LNCaP clone FGC (cell line): ENCODE results near the gene ZNF732.
"Not testable (repeated sequence)": the region's sequence is repeated elsewhere in the genome, so short reads cannot be mapped to it uniquely, and the experiment has no call there.

ENCODE experiments used
- DNase-seq: peaks from one replicate; pipeline ENCODE4 v3.0.0-alpha.2; 2011; ENCODE audit warnings: low read depth
- H3K4me3 ChIP-seq: 2 replicates; pipeline ENCODE4 v1.5.1; 2011; ENCODE audit warnings: mild to moderate bottlenecking, low read depth, low read length, control low read depth
- CTCF ChIP-seq: IDR thresholded peaks from 2 replicates; pipeline ENCODE4 v1.5.1; 2012; ENCODE audit warnings: mild to moderate bottlenecking; ENCODE audit not compliant: control insufficient read depth, insufficient read depth; ENCODE audit errors: extremely low read depth

ZNF732 gene

GRCh38 chr4:336099-336892 is 31.0 kb upstream of the ZNF732 start:
- DNase-seq = no peak
- H3K4me3 ChIP-seq = peak overlapping the region; percentile 96
- TF ChIP-seq CTCF = no peak

- TF ChIP-seq CTCF = no peak
- no peak for DNase-seq
- no peak overlapping the region; the same call in 1 of the 2 replicates for H3K4me3 ChIP-seq
These were observed 30.2 kb upstream of the ZNF732 start for GRCh38 chr4:335515-335914.

GRCh38 chr4:328729-329128 is 23.5 kb upstream of the ZNF732 start:
- no peak for TF ChIP-seq CTCF
- no peak overlapping the region for H3K4me3 ChIP-seq
- no peak for DNase-seq

GRCh38 chr4:314296-314903 is 9.1 kb upstream of the ZNF732 start:
- TF ChIP-seq CTCF = no peak
- DNase-seq = no peak
- H3K4me3 ChIP-seq = no peak overlapping the region

- DNase-seq = no peak
- H3K4me3 ChIP-seq = no peak overlapping the region
- no peak for TF ChIP-seq CTCF
These were observed 4.5 kb upstream of the ZNF732 start for GRCh38 chr4:309807-310206.

- no peak for TF ChIP-seq CTCF
- DNase-seq = no peak
- H3K4me3 ChIP-seq = no peak overlapping the region
These were observed 1.3 kb upstream of the ZNF732 start for GRCh38 chr4:306551-306961.

- not testable (repeated sequence) for H3K4me3 ChIP-seq, DNase-seq
These were observed 758 bp downstream of the ZNF732 start for GRCh38 chr4:304516-304915.
